ENCODE results near the gene OLFM2.
A peak's percentile ranks its signal among the peaks of the same experiment; 100 is the strongest.

Gene OLFM2

DNA sequence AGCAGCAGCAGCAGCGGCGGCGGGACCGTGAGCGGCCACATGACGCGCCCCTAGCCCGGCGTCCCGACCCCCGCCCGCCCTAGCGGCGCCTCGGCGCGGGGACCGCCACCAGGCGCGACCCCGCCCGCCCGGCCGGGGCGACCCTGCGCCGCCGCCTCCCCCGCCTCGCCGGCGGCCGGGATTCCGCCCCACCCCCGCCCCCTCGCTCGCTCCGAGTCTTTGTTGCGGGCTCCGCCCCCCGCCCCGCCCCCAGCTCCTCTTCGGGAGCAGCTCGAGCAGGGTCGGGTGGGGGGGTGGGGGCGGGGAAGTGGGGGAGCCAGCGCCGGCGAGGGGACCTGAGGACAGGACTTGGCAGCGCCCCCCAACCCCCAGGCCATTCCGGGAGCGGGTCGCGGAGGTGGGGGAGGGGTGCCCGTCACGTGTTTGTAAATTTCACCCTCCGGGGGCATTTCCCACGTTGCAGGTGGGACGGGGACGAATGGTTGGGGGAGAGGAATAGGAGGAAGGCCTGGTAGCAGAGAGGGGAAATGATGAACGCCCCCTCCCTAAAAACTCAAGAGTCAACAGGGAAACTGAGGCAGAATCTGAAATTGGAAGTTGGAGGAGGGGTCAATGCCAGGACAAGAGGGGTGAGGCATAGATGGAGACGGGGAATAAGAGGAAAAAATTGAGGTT is at the start of gene OLFM2:
OLFM2 (minus strand) TSS at position 190 of the 675 bp plus-strand sequence; CDS start at position 41, 149 bp downstream.
- no peak within 1 kb of the TSS for H3K4me3 ChIP-seq (ENCODE audit: control insufficient read depth, low read depth, low read length)
- no peak for DNase-seq (ENCODE audit: low read depth)
- TF ChIP-seq, protein P1, sequence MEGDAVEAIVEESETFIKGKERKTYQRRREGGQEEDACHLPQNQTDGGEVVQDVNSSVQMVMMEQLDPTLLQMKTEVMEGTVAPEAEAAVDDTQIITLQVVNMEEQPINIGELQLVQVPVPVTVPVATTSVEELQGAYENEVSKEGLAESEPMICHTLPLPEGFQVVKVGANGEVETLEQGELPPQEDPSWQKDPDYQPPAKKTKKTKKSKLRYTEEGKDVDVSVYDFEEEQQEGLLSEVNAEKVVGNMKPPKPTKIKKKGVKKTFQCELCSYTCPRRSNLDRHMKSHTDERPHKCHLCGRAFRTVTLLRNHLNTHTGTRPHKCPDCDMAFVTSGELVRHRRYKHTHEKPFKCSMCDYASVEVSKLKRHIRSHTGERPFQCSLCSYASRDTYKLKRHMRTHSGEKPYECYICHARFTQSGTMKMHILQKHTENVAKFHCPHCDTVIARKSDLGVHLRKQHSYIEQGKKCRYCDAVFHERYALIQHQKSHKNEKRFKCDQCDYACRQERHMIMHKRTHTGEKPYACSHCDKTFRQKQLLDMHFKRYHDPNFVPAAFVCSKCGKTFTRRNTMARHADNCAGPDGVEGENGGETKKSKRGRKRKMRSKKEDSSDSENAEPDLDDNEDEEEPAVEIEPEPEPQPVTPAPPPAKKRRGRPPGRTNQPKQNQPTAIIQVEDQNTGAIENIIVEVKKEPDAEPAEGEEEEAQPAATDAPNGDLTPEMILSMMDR (conservative IDR thresholded peaks at IDR 0.05; ENCODE audit: control insufficient read depth, insufficient read depth, low read depth, low read length): no peak

DNA sequence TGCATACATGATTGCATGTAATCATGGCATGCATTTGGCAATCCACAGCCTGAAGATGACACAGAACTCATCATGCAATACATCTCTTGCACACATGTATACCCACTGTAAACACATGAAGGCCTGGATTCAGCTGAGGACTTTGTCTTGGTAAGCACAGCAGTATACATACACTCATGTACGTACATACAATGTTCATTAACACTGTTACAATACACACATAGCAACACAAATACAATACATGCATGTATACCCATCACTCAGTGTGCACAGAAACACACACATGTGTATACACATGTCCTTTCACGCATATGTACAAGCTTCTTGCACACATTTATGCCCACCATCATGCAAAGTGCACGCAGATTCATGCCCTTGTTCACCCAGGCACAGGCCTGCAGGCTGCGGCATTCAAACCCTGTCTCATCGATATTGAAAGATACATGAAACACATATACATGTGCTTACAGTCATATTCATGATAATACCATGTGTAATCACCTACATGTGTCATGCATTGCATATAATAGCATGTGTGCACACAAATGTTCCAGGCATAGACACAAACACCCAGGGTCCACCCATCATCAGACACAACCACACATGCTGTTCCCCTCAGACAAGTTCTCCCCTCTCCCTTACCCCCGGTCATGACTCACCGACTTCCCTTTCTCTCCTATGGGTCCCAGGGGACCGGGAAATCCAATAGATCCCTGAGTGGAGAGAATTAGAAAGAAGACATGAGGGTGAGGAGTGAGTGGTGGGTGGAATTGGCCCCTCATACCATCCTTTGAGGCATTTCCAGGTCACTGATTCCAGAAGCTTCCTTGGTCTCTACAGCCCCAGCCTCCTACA is 45.3 kb upstream of the OLFM2 start:
- TF ChIP-seq, protein P1 (conservative IDR thresholded peaks at IDR 0.05; ENCODE audit: control insufficient read depth, insufficient read depth, low read depth, low read length): no peak
- peak; percentile 69 for DNase-seq (ENCODE audit: low read depth)
- H3K4me3 ChIP-seq (ENCODE audit: control insufficient read depth, low read depth, low read length): no peak overlapping the region

DNA sequence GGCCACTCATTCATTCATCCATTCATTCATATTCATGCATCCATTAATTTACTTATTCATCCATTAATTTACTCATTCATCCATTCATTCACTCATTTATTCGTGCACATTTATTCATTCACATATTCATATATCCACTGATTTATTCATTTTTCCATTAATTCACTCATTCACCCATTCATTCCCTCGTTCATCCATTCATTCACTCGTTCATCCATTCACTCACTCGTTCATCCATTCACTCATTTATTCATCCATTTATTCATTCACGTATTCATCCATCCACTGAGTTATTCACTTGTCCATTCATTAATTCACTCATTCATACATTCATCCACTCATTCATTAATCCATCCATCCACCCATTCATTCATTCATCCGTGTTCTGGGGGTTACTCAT is 35.8 kb upstream of the OLFM2 start:
- TF ChIP-seq, protein P1 (conservative IDR thresholded peaks at IDR 0.05; ENCODE audit: control insufficient read depth, insufficient read depth, low read depth, low read length): no peak
- DNase-seq (ENCODE audit: low read depth): no peak
- no peak overlapping the region for H3K4me3 ChIP-seq (ENCODE audit: control insufficient read depth, low read depth, low read length)

DNA sequence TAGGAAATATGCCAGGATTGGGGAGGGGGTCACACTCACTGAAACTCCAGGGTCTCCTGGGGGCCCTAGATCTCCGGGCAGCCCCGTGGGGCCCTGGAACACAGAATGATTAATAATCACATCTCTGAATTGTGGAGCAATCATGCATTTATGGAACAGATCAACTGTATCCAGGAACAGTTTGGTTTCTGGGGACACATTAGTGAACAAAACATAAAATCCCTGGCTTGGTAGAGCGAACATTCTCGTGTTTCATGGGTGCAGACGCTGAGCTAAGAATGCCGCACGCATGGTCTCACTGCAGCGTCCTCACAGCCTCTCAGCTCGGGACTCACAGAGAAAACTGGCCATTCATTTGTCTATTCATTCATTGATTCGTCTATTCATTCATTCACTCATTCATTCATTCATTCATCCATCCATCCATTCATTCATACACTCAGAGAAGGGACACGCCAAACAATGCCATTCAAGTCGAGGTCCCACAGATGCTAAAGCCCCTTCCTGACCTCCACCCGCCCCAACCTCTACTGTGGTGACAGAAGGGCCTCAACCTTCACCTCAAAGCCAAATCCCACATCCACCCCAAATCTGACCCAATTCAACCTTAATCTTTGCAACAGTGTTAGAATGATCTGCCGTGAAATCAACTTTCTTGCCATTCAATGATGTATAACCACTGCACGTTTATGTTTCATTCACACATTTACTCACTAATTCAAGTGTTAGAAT is 35.0 kb upstream of the OLFM2 start:
- TF ChIP-seq, protein P1 (conservative IDR thresholded peaks at IDR 0.05; ENCODE audit: control insufficient read depth, insufficient read depth, low read depth, low read length): no peak
- DNase-seq (ENCODE audit: low read depth): no peak
- H3K4me3 ChIP-seq (ENCODE audit: control insufficient read depth, low read depth, low read length): no peak overlapping the region

DNA sequence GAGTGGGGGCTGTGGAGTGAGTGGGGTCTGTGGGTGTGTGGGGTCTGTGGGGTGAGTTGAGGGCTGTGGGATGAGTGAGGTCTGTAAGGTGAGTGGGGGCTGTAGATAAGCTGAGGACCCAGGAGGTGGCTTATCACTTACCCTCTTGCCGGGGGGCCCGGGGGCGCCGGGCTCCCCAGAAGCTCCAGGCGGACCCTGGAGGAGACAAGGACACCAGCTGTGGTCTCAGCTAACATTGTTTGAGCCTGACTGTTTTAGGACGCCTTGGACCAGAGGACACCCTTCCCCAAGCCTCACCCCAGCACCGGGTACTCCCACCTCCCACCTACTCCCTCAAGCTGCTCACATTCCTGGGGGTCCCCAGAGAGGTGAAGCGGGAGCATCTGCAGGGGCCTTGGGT is 34.2 kb upstream of the OLFM2 start:
- DNase-seq (ENCODE audit: low read depth): no peak
- H3K4me3 ChIP-seq (ENCODE audit: control insufficient read depth, low read depth, low read length): no peak overlapping the region
- TF ChIP-seq, protein P1 (conservative IDR thresholded peaks at IDR 0.05; ENCODE audit: control insufficient read depth, insufficient read depth, low read depth, low read length): no peak

DNA sequence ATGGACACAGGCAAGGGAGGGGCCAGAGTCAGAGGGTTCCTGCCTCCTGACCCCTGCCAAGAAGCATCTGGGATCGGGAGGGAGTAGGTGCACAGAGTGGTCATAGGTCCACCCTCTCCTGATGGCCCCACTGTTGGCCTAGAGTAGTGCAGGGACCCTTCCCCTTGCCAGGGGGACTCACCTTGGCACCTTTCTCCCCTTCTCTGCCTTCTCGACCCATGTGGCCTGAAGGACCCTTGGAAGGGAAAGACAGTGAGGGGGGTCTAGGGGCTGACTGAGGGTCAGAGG is 33.3 kb upstream of the OLFM2 start:
- H3K4me3 ChIP-seq (ENCODE audit: control insufficient read depth, low read depth, low read length): no peak overlapping the region
- TF ChIP-seq, protein P1 (conservative IDR thresholded peaks at IDR 0.05; ENCODE audit: control insufficient read depth, insufficient read depth, low read depth, low read length): no peak
- DNase-seq (ENCODE audit: low read depth): no peak

Data from fibroblast of mammary gland (primary cell).